Measurements from ENCODE around the gene AUTS2. TPM values are rescaled to one million over a fixed set of nuclear protein-coding genes. Genes with fewer than 3 reads are reported as not detected.

Gene AUTS2
- total RNA-seq, 1 donor from 2014 or later = 125 TPM

DNA sequence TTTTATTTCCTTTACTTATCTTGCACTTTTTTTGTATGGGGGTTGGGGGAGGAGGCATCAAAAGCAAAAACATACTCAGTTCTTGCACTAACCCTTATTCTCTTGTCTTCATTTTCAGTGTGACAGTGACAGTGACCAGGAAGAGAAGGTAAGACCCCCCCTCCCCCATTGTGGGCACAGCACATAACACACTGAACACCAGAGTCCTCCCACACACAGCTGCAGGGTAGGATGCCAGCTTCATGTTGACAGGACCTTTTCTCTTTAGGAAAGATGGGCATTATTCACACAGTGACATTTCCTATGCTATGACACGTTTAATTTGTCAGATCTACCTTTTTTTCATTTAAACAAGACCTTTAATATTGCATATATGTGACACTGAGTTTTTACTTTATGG, 837.4 kb downstream of the AUTS2 start:
- no peaks in the 10 kb centered on the region for H3K27me3 Mint-ChIP-seq
- H3K36me3 Mint-ChIP-seq (ENCODE audit: insufficient read depth) = no peaks in the 10 kb centered on the region
- no peak overlapping the region for H3K27ac Mint-ChIP-seq
- H3K9me3 Mint-ChIP-seq (ENCODE audit: low read depth) = no peaks in the 10 kb centered on the region
- TF ChIP-seq, protein P1, sequence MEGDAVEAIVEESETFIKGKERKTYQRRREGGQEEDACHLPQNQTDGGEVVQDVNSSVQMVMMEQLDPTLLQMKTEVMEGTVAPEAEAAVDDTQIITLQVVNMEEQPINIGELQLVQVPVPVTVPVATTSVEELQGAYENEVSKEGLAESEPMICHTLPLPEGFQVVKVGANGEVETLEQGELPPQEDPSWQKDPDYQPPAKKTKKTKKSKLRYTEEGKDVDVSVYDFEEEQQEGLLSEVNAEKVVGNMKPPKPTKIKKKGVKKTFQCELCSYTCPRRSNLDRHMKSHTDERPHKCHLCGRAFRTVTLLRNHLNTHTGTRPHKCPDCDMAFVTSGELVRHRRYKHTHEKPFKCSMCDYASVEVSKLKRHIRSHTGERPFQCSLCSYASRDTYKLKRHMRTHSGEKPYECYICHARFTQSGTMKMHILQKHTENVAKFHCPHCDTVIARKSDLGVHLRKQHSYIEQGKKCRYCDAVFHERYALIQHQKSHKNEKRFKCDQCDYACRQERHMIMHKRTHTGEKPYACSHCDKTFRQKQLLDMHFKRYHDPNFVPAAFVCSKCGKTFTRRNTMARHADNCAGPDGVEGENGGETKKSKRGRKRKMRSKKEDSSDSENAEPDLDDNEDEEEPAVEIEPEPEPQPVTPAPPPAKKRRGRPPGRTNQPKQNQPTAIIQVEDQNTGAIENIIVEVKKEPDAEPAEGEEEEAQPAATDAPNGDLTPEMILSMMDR (IDR thresholded peaks at IDR 0.05; ENCODE audit: unreplicated experiment) = no peak
- no peak overlapping the region for H3K4me3 Mint-ChIP-seq (ENCODE audit: low read depth)
- peaks cover 15% of the 10 kb centered on the region for H3K4me1 Mint-ChIP-seq (ENCODE audit: low read depth)
- DNase-seq (ENCODE audit: low spot score, unreplicated experiment) = no peak

GRCh38 chr7:70436790-70437350, 838.6 kb downstream of the AUTS2 start:
- Mint-ChIP-seq H3K36me3 (ENCODE audit: insufficient read depth) (no peaks in the 10 kb centered on the region), H3K27me3 (no peaks in the 10 kb centered on the region), H3K4me3 (ENCODE audit: low read depth) (no peak overlapping the region), H3K9me3 (ENCODE audit: low read depth) (no peaks in the 10 kb centered on the region), H3K27ac (no peak overlapping the region), H3K4me1 (ENCODE audit: low read depth) (peaks cover 15% of the 10 kb centered on the region)
- DNase-seq (ENCODE audit: low spot score, unreplicated experiment) = no peak
- TF ChIP-seq, protein P1 (IDR thresholded peaks at IDR 0.05; ENCODE audit: unreplicated experiment) = no peak

DNA sequence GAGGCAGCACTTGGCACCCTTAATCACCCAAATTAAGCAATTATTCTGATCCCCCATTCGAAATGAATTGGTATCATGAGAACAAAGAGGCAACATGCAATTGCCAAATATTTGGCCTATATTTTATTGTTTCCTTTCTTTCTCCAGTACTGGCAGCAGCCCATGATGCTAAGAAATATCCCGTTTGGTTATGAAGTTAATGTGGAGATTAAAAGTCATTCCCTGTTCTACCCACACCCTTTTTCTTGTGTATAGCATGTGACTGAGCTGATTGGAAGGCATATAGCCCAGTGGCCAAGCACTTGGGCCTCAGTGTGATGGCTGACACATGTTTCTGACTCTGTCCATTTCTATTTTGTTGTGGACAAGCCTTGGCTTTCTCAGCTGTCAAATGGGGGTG, 841.4 kb downstream of the AUTS2 start:
- H3K4me3 Mint-ChIP-seq (ENCODE audit: low read depth) = no peak overlapping the region
- H3K27me3 Mint-ChIP-seq = no peaks in the 10 kb centered on the region
- no peaks in the 10 kb centered on the region for H3K36me3 Mint-ChIP-seq (ENCODE audit: insufficient read depth)
- DNase-seq (ENCODE audit: low spot score, unreplicated experiment) = no peak
- no peak overlapping the region for H3K27ac Mint-ChIP-seq
- H3K4me1 Mint-ChIP-seq (ENCODE audit: low read depth) = peaks cover 11% of the 10 kb centered on the region
- no peaks in the 10 kb centered on the region for H3K9me3 Mint-ChIP-seq (ENCODE audit: low read depth)
- TF ChIP-seq, protein P1 (IDR thresholded peaks at IDR 0.05; ENCODE audit: unreplicated experiment) = no peak

DNA sequence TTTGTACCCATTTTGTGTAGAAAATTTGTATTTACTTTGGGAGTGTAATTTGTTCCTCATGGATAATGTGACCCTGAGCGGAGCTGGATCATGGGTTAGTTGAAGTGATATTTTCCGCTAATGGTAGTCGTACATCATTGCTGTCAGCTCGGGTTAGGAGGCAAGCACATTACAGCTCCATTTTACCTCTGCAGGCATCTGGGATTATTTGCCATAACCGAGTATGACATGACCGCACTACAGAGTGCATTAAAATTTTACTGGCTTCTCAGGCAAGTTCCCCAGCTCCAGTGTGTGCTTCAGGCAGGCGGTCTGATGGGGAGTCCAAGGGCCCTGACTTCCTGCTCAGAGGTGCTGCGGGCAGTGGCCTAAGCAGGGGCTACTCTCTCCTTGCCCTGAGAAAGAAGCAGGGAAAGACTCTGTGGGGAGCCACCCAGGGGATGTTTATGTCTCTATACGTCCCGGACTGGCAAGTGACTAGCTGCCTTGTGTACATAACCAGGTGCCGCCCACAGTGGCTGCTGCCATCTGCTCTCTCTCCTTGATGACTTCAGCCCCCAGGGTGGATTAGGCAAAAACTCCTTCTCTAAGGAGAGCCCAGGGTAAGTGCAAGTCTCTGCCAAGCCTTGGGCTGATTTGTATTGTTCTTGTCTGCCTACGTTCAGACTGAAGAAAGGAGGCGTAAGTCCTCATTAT, 848.3 kb downstream of the AUTS2 start:
- Mint-ChIP-seq H3K36me3 (ENCODE audit: insufficient read depth) (no peaks in the 10 kb centered on the region), H3K9me3 (ENCODE audit: low read depth) (no peaks in the 10 kb centered on the region), H3K4me1 (ENCODE audit: low read depth) (peaks cover 23% of the 10 kb centered on the region), H3K27ac (peak overlapping the region; percentile 21), H3K4me3 (ENCODE audit: low read depth) (no peak overlapping the region), H3K27me3 (no peaks in the 10 kb centered on the region)
- no peak for DNase-seq (ENCODE audit: low spot score, unreplicated experiment)
- TF ChIP-seq, protein P1 (IDR thresholded peaks at IDR 0.05; ENCODE audit: unreplicated experiment) = no peak

DNA sequence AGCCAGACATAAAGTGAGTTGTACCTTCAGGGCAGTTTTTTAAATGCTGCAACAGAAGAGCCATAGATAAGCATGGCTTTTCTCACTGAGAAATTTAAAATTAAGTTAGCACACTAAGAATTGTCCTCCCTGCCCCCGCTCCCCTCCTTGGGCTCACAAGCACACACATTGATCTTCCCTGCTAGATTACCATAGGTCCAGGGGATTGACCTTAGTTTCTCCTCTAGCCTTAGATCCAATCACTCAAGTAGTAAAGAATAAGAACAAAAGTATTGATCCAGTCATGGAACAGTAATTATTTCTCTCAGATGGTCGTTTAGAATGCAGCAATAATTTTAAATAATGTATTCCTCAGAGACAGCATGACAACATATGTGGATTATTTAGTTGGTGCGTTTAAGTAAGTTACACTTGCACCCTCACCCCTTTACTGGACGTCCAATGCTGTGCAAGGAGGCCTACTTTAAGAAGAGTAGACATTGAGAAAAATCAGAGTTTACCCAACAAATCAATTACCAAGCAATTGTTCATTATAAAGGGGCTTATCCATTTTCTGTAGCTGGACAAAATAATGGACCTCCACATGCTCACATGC, 850.1 kb downstream of the AUTS2 start:
- Mint-ChIP-seq H3K27ac (no peak overlapping the region), H3K4me1 (ENCODE audit: low read depth) (peaks cover 23% of the 10 kb centered on the region), H3K36me3 (ENCODE audit: insufficient read depth) (no peaks in the 10 kb centered on the region), H3K9me3 (ENCODE audit: low read depth) (no peaks in the 10 kb centered on the region), H3K27me3 (no peaks in the 10 kb centered on the region), H3K4me3 (ENCODE audit: low read depth) (no peak overlapping the region)
- TF ChIP-seq, protein P1 (IDR thresholded peaks at IDR 0.05; ENCODE audit: unreplicated experiment) = no peak
- no peak for DNase-seq (ENCODE audit: low spot score, unreplicated experiment)
